GM19455 (cell line): ENCODE results near the gene DNAJC8.
A peak's percentile ranks its signal among the peaks of the same experiment; 100 is the strongest.

ENCODE experiments used
- ATAC-seq: cut with Tn5 transposase; IDR thresholded peaks from one replicate; pipeline ENCODE4 v1.9.1; 2021; ENCODE audit not compliant: unreplicated experiment

DNAJC8 gene

DNA sequence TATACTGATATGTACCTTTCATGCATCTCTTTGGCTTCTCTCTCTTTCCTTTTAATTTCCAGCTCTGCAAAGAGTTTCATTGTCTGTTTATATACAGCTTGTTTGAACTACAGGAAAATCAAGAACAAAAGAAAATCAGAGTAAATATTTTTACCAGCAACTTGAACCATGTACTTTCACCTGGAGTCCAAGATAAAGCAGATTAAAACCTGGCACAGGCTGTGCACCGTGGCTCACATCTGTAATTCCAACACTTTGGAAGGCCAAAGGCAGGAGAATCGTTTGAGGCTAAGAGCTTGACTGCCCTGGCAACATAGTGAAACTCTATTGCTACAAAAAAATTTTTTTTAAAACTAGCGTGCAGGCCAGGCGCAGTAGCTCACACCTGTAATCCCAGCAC lies 27.6 kb downstream of the DNAJC8 start:
- ATAC-seq, result no peak

DNA sequence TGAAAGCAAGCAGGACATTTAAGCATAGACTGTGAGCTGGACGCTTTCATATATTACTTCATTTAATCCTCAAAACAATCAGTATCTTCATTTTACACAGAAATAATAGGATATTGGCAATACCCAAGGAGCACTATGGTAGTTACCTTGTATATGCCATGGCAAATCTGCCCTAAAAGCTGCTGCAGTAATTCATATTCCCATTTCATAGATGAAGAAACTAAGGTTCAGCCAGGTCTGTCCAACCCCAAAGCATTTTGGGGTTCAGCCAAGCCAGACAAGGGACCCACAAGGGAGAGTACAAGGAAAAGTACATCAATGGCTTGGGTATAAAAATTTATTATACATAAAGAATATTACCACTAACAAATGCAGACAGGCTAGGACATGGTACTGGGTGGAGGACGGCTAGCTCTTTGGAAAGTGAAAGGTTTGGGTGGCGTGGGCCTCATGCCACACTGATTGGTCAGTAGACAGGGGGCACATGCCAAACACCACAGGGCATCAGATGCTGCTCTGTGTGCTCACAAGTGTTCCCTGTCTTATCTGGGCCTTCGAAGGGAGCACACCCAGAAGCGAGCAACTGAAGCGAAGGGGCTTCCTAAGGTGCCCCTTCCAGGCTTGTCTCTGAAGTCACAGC lies 32.5 kb downstream of the DNAJC8 start:
- no peak for ATAC-seq

DNA sequence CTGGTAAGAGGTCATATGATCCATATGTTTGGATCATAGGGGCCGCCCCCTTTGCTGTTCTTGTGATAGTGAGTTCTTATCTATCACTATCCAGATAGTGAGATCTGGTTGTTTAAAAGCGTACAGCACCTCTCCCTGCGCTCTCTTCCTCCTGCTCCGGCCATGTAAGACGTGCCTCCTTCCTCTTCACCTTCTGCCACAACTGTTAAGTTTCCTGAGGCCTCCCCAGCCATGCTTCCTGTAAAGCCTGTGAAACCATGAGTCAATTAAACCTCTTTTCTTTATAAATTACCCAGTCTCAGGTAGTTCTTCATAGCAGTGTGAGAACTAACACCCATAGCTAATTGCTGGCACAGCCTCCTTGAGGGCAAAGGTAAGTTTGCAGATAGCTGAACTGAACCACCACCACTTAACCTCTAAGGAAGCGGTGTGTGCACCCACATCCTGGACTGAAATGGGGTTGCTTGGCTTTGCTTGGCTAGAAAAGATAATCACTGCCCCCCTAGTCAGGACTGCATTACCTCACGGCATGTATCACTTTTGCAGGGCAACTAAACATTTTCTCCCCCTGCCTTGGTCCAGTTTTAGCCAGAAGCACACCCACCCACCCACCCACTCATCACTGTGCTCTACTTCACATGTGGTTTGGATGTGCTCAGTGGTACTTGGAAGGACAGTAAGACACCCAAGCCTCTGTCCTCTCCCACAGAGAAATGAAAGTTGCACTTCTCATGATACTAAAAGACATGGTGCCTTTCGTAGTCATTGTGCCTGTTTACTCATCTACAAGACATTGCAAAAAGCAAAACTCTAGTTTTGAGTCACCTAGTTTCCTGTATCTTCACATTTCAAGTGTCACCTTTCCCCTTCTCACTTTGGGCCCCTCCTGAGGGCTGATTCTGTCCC lies 33.2 kb downstream of the DNAJC8 start:
- ATAC-seq, result peak; percentile 87

DNA sequence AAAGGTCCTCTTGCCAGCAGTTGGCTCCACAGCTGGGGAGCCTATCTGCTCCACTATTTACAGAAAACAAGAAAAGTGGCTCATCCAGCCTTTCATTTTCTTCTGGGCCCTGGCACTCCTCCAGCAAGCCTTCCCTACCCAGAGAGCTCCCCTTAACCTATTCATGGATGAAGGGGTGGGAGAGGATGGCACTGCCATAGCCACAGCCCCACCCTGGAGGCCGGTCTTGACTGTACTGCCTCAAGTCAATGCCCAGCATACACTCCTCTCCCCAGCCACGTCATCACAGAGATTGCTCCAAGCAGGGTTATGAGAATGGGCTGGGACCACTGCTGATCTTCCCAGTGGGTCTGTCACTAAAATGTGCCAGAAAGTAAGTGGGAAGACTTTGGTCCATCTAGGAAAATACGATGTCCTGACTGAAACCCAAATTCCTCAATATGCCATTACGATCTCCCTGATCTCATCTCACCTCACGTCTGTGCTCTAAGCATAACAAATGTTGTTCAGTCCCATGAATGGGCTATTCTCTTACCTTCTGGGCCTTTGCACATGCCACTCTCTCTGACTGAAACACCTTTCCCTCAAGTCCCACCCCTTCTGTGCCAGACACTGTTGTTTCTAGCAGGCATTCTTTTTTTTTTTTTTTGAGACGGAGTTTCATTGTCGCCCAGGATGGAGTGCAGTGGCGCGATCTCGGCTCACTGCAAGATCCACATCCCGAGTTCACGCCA lies 35.0 kb downstream of the DNAJC8 start:
- no peak for ATAC-seq

DNA sequence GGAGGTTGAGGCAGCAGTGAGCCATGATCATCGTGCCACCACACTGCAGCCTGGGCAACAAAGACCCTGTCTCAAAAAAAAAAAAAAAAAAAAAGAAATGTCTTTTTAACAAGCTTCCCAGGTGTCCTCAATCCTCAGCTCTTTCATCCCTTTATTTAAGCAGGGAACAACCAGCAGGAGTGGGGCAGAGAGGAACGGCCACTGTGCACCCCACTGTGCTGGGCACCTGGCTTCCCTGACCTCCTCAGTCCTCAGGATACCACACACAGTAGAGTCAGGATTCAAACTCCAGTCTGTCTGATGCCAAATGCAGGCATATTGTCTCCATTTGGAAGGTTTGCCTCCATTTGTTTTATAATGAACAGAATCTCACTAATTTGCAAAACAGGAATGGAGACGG lies 36.5 kb downstream of the DNAJC8 start:
- ATAC-seq, result no peak

DNA sequence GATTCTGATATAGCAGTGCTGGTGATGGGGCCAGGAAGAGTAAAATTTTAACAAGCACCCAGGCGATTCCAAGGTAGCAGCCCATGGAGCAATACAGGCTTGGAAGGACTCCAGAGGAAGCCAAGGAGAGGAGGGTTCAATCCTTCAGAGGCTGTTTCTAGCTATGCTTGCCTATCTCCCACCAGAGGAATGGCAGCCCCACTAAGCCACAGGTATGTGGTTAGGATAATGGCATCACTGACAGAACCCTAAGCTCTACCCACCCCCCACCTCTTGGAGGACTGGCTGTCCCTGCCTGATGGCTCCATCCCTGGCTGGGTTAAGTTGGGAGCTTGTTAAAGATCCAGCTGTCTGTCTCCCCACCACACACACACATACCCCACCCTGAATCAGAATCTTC lies 37.0 kb downstream of the DNAJC8 start:
- ATAC-seq, result no peak

DNA sequence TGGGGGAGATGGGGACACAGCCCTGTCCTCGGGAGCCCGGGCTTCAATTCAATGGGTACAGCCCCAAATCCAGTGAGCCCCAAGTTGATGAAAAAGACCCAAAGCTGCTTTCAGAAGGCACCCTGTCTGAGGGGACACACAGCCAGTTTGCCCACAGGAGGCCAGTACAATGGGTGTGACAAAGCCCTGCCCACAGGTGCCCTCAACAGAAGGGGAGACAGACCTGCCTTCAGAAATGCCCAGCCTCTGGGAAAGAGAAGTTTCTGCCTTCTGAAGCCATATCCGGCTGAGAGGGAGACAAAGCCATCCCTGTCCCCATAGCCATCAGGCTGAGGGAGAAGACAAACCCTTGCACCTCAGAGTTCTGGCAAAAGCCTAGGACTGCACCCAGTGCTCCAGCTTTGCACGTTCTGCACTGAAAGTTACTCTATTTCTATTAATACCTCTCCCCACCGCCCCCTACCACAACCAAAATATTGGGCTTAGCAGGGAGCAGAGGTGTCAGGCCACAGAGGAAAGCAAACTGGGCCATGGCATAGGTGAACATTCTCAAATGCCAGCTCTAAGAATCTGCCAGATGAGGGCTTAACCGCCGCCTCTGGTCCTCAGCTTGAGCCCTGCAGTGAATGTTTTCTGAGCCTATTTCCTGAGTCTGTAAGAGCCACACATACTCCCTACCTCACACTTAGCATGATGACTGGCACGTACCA lies 38.3 kb downstream of the DNAJC8 start:
- no peak for ATAC-seq

DNA sequence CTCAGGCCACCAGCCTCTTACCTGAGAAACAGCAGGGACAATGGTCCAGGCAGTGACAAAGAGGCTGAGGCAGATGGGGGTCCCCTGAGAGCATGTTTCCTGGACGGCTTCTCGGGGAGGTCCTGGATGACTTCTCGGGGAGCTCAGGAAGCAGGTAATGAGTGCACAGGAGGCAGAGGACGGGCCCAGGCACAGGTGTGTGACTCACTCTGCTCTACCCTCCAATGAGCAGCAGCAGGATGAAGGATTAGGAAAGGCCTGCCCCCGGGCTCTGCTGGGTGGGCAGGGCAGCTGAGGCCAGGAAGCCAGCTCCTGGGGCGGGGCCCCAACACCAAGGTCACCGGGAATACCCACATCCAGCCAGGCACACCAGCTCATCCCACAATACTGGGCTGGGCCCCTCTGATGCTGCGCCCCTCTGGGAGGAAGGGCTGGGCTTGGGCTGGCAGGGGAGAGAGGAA lies 39.1 kb downstream of the DNAJC8 start:
- no peak for ATAC-seq

DNA sequence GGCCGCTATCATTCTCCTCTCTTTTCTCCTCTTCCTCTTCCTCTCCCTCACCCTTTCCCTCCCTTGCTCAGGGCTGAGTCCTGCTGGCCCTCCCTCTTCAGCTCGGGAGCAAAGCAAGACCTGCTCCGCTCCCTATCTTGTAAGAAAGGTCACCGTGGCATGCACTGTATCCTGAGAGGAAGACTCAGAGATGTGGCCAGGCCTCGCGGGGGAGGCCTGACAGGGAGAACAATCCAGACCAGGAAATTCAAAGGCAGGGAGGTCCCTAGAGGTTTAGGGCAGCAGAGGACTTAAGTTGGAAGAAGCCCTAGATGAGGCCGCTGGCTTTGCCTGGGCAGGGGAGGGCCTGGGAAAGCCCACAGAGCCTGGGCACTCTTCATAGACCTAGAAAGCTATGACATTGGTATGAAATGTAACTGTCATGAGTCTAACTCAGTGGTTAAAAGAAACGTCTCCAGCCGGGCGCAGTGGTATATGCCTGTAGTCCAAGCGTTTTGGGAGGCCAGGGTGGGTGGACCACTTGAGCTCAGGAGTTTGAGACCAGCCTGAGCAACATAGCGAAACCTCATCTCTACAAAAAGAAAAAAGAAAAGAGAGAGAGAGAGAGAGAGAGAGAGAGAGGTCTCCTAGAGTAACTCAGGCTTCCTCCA lies 41.7 kb downstream of the DNAJC8 start:
- no peak for ATAC-seq

DNA sequence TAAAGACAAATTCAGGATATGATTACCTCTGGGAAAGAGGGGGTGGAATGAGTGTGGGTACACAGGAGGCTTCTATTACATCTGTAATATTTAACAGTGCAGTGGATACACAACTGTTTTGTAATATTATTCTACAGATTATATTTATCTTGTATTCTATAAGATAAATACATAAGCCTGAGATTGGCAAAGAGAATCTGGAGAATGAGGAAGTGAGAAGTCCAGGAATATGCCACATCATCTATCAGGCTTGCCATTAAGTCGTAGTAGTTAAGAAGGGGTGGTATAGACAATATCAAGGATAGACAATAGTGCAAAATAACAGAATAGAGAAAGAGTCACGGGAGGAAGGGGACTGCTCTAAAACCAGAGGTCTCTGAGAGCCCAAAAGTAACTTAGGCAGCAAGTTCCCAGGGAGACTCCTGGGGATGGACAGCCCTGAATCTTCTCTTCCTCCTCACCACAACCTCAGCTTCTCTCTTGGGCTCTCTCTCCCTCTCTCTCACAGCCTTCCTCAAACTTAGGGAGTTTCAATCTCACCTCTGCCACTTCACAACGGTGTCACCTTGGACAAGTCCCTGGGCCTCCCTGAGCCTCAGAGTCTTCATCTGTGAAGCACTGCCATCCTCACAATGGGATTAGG lies 42.4 kb downstream of the DNAJC8 start:
- ATAC-seq, result no peak

DNA sequence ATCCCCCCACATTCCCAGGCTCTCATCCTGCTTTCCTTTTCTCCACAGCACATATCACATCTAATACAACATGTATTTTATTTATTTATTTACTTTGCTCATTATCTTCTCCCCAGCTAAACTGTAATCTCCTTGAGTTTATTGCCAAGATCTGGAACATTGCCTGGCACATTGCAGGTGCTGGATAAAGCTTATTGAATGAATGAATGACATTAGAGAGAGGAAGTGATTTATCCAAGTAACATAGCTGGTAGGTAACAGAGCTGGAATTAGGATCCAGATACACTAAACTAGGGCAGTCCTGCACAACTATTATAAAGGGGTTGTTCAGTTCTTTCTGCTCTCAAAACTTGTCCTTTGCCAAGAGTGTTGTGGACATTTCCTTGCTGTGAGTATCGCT lies 47.8 kb downstream of the DNAJC8 start:
- ATAC-seq, result no peak

DNA sequence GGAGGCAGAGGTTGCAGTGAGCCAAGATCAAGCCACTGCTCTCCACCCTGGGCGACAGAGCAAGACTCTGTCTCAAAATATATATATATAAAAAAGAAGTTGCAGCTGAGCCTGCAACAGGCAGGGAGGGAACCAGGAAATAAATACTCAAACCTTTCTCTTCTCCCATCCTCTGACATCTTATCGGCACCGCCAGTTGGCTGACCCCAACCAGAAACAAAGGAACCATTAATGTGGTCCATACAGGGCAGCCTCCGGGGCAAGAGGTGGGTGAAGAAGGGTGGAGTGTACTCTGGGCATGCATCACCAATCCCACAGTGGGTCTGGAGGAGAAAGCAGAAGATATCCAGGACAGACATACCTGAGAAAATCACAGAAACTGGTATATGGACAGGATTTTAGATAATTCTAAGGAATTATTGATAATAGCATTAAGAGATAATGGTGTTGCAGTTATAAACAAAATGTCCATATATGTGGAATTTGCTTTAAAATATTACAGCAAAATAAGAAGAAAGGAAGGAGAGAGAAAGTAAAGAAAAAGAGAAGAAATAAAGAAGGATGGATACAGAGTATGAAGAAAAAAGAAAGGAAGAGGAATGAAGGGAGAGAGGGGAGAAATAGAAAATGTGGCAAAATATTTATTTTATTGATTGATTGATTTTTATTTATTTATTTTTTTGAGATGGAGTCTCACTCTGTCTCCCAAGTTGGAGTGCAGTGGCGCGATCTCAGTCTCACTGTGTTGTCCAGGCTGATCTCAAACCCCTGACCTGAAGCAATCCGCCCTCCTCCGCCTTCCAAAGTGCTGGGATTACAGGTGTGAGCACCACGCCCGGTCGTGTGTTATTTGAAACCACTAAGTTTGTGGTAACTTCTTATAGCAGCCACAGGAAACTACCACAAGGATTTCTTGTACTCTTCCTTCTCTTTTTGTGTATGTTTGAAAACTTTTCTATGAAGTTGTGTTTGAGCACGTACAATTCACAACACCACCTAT lies 52.2 kb downstream of the DNAJC8 start:
- no peak for ATAC-seq

DNA sequence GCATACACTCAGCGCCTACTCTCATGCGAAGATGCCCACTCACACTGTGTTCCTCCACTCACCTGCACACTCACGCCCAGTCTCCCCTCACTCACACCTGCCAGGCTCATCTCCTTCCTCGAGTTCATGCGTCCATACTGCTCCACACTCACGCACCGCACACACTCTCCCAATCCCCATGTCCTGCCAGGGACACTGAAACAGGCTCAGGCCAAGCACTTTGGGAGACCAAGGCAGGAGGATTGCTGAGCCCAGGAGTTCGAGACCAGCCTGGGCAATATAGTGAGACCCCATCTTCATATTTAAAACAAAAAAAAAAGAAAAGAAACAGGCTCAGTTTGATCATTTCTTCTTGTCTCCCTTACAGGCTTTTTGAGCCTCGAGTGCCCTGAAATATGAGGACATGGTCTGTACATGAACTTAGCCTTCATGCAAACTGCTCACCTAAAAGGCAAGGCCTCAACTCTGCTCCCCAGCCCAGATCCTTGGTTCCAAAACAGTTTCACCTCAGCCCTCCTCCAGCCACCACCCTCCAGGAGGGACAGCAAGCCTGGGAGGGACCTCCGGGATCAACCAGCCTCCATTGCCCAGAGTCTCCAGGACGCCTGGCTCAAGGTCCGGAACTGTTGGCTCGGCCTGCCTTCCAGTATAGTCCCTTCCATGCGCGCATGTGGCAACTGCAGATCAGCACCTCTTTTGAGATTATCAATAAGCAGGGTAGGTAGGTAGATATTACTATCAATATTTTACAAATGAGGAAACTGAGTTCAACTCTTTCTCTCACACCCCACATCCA lies 53.9 kb downstream of the DNAJC8 start:
- ATAC-seq, result no peak

DNA sequence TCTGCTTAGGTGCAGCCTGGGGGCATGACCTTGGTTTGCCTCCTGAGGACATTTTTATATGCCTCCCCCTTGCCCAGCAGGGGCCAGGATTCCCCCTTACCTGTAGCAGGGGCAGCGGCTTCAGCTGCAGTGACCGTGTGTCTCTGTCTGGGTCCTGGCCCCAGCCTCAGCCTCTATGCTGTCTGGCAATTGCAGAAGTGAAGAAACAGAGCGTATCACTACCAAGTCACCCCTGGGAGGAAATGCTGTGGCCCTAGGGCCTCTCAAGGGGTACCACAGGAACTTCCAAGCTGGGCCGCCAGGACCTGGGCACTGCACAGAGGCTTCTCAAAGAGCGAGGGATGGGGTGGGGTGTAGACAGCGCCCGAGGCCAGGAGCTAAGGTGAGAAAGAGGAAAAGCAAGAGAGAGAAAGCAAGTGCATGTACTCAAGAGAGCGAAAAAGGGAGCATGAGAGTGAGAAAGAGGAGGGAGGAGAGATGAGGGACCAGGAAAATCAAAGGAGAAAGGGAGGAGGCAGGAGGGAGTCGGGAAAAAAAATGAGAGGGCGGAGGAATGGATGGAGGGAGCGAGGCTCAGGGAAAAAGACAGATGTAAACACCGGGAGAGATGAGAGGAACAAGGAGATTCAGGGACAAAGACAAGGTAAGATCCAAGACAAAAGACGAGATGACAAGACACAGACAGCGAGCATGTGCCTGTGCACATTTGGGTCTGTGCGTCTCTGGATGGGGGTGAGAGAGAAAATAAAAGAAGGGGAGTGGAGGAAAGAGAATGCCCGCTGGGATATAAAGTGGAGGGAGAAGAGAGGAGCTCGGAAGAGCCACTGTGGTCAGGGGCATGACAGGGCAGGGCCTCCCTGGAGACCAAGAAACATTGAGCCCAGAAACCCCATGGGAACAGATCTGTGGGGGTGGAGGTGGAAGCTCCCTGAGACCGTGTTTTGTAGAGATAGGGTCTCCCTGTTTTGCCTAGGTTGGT lies 56.0 kb downstream of the DNAJC8 start, which contains the start of gene PTAFR:
TSS of gene PTAFR (minus strand) at position 199 of the 979 bp plus-strand sequence. CDS start 25,669 bp downstream, outside the sequence.
- no peak for ATAC-seq

DNA sequence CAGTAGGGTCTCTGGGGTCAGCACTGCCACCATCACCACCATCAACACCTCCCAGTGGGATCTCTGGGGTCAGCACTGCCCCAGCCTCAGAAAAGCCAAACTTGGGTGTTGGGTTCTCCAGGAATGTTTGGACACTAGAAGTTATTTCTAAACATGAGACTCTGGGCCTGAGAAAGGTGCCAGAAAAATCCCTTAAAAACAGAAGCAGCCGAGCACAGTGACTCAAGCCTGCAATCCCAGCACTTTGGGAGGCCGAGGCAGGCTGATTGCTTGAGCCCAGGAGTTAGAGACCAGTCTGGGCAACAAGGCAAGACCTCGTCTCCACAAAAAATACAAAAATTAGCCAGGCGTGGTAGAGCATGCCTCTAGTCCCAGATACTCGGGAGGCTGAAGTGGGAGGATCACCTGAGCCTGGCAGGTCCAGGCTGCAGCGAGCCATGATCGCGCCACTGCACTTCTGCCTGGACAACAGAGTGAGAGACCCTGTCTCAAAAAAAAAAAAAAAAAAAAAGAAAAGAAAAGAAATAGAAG lies 56.8 kb downstream of the DNAJC8 start:
- ATAC-seq, result no peak

DNA sequence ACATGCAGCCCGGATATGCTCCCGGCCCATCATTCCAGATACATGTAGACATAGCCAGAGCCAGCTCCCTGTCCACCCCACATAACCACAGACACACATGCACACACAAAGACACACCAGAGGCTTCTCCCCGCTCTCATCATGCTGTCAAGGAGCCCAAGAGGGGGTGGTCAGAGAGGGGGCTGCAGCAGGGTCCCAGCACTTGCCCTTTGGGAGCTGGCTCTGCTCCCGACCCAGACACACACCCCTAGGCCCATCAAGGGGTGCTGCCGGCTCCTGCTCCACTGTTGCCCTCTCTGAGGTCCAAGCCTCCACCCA lies 58.9 kb downstream of the DNAJC8 start:
- no peak for ATAC-seq
